HG03196 (cell line): Measurements from ENCODE around the gene NAA80.
"Not testable (repeated sequence)": the region's sequence is repeated elsewhere in the genome, so short reads cannot be mapped to it uniquely, and the experiment has no call there.

ENCODE experiments used
- ATAC-seq: cut with Tn5 transposase; IDR thresholded peaks from one replicate; pipeline ENCODE4 v1.9.1; 2021; ENCODE audit not compliant: unreplicated experiment

The NAA80 gene

DNA sequence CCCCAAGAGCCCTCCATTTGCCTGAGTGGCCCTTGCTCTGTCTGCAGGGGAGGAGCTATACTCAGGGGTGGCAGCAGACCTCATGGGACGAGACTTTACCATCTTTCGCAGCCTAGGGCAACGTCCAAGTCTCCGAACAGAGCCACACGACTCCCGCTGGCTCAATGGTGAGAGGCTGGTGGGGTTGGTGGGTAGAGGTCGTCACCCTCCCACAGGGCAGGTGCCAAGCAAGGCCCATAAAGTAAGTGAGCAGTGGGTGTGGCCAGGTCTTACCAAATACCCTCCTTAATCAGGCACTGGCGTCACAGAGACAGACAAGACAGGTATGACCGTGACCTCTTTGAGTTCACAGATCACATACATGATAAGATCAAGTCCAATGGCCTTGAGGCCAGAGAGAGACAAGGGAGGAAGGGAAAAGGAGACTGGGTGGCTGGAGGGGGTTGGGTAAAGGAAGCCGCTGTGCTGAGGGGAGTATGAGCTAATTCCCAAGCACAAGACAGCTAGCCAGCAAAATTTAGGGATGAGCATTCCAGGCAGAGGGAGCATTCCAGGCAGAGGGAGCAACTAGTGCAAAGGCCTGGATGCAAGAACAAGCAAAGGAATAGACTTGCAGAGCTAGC is 27.8 kb downstream of the NAA80 start:
- ATAC-seq = no peak

DNA sequence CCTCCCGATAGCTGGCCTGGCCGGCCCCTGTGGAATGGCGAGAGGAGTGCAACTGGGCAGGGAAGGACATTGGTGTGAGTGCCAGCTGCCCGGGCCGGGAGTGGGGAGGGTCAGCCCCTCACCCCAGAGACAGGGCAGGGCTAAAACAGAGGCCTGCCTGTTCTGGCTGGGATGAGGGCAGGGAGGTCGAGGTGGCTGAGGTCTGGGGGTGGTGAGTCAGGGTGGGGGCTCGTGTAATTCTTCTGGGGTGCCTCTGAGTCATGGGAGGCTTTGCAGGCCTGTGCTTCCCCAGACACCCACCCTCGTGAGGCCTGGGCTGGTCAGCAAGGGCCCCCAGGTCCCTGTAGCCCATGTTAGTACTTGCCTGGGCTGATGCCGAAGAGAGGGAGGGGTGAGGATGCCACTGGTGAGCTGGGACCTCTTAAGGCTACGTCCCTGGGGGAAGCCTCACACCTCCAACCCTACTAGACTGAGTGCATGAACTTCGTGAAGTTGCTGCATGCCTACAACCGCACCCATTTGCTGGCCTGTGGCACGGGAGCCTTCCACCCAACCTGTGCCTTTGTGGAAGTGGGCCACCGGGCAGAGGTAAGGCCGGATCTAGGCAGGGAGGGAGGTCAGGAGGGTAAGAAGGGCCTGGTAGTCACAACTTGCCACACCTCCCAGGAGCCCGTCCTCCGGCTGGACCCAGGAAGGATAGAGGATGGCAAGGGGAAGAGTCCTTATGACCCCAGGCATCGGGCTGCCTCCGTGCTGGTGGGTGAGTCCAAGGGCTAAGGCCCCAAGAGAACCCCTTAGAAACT is 28.6 kb downstream of the NAA80 start:
- ATAC-seq = no peak

DNA sequence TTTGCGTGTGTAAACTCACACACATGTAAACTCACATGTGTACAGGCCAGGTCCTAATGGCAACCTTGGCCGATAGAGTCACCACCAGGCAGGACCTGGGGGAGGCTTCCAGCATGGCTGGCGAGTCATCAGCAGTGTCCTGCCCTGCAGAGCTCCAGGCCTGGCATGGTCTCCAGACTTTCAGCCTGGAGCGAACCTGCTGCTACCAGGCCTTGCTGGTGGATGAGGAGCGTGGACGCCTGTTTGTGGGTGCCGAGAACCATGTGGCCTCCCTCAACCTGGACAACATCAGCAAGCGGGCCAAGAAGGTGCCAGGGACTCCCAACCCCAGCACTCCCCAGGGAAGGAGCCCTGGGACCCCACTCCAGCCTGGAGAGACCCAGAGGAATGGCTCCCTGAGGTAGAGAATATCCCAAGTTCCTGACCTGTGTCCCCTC is 29.2 kb downstream of the NAA80 start:
- ATAC-seq = no peak

DNA sequence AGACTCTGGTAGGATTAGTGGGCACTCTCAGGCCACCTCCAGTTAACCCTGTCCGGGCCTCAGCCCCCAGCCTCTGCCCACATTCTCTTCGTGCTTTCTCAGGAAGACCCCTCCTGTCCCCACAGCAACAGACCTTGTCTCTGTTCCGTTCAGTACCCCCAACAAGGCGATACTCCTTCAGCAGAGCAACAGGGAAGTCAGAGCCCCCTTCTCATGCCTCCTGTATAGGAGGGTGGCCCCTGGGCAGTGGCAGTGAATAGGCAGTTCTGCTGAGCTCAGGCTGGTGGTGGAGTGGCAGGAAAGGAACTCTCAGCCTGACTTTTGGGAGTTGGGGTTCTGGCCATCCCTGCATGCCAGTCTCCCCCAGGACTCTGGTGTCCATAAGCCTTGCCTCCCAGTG is 29.7 kb downstream of the NAA80 start:
- ATAC-seq = no peak

DNA sequence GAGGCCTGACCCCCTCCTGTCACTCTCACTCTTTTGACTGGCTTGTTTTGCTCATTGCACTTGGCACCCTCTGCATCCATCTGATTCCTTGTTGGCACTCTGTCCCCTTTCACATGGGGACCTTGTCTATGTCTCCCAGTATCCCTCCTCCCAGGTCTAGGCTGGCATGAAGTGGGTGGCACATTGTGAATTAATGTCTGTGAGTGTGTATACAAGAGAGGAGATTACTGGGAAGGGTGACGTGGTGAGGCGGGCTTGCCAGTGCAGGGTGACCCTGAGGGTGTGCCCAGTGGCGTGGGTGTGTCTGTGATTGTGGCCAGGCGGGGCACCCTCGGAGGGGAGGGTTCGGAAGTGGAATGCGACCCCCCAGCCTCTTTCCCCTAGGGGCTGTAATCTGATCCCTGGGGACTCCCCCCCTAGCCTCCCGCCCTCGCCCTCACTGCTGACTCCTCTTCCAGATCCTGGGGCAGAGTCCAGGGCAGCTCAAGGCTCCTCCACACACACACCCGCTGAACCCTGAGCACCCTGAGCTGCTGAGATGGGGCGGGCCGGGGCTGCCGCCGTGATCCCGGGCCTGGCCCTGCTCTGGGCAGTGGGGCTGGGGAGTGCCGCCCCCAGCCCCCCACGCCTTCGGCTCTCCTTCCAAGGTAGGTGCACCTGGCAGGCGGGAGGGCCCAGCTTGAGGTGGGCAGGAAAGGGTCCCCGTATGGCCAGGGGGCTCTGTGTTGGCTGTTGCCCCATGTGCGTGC is 30.3 kb downstream of the NAA80 start, which contains the start of gene SEMA3B:
Gene SEMA3B (plus strand): TSS at position 445 of the 749 bp plus-strand sequence. CDS start 94 bp downstream, at position 539.
- ATAC-seq = no peak

DNA sequence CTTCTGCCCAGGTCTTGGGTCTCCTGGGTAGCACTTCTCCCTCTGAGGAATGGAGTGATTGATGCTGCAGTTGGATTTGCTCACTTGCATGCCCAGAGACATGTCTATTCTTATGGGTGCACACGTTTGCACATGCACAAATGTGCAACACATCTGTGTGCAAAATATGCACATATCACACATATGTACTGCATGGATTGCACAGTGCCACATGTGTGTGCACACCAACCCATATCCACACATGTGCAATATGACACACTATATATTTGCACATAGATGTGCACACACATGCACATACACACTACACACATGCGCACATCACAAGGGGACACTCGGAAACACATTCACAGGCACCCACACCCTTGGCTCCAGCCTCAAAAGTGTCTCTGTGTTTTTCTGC is 30.9 kb downstream of the NAA80 start:
- no peak for ATAC-seq

DNA sequence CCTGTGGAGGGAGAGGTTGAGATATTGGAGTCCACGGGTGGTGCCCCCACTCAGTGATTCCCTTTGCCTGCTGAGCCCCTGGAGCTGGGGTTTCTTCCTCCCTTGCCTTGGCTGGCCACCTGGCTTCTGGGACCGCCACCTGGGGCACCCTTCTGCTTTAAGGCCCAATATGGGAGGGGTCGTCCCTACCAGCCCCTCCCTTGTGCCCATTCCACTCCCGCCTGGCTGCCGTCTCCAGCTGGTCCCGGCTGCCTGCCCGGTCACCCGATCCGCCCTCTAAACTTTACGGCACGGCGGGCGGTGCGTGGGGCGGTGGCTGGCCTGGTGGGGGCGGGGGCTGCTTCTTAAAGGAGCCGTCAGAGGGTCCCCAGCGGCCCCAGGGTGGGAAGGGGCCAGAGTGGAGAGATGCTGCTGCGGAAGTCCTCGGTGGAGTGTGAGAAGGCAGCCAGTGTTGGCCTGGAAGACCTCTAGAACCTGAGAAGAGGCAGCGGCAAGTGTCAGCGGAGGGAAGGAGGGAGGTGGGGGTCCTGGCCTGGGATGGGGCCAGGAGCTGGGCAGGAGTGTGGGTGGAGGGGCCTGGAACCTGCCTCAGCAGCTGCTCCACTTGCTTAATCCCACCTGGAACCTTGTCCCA is 31.8 kb downstream of the NAA80 start:
- ATAC-seq = no peak

DNA sequence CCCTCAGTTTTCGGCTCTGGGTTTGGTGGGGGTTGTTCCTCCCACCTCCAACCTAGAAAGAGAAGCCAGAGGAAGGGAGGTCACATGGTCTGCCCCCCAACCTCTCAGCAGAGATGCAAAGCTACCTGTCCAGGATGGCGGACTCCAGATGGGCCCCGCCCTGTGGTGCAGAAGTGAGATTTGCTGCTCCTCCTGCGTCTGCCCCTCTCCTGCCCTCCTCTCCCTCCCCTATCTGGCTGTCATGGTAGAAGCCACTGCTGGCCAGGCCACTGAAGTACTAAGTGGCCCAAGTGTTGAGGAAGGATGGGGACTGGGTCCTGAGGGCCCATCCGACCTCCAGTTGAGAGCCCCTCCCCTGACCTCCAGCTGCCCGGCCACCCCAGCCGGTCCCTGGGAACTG is 32.4 kb downstream of the NAA80 start:
- ATAC-seq = no peak

DNA sequence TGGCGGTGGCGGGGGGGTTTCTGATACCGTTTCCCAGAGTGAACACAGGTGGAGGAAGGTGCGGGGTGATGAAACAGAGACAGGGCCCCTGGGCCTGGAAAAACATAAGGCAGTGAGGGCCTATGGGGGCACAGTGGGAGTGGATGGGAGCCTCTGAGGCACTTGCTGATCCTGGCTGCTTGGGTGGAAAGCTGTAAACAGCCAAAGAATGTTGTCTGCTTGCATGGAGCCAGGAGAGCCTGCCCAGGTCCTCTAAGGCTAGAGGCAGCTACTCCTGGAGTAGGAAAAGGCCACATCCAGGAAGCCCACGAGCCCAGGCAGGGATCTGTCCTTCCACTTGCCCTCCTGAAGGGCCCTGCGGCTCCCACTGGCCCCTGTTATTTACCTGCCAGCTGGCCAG is 33.2 kb downstream of the NAA80 start:
- ATAC-seq = no peak

DNA sequence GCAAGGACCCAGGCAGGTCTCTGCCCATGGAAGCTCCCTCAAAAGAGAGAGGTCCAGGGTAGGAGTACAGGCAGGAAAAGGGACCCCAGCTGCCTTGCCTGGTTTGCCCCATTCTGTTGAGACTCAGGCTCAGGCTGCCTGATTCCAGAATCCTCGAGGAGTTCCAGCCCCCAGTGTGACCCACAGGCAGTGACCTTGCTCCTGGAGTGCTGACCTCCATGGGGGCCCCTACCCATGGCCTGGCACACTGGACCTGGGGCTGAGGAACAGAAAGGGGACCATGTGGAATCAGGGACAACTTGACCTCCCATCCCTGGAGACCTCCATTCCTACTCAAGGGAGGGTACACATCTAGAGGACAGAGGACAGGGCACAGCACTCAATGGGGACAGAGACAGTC is 33.6 kb downstream of the NAA80 start:
- no peak for ATAC-seq

DNA sequence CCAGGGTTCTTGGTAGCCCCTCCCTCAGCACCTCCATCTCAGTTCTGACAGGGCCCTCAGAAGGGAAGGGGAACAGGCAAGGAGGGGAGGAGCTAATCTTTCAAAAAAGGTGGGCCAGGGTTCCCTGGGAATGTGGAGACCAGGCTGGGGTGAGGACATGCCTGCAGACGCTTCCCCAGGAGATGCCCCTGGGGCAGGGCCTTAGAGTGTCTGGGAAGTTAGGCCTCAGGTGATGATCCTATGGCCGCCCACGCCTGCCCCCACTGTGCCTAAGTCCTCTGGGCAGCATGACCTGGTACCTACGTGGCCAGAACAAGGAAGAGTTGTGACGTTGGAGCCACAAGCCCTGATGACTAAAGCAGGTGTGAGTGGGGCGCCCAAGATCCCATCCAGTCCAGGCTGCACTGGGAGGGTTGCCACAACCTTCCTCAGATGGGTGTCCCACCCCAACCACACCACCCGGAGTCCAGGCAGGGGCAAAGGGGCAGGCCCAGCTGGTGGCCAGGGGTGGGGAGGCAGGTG is 34.2 kb downstream of the NAA80 start:
- ATAC-seq = no peak

DNA sequence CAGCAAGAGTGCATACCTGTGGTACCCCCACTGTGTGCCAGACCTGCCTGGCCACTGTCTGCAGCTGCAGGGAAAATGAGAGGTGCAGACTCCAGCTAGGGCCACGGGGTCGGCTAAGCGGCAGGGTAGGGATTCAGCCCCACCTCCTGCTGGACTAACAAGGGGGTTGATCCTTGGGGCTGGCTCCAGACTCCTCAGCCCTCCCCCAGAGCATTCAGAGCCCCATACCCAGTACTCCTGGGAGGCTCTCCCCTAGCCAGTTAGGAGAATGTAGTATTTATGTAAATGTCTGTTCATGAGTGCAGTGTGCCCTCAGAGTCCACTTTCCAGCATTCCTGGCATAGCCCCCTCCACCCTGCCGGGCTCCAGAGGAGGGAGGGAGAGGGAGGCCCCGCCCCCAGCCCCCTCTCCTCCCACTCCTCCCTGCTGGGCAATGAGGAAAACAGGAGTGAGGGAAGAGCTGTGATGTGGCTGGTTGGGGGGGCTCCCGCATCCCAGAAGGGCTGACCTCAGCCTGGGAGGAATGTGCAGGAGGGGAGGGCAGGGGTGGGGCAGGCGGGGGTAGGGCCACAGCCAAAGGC is 34.7 kb downstream of the NAA80 start:
- ATAC-seq = no peak

DNA sequence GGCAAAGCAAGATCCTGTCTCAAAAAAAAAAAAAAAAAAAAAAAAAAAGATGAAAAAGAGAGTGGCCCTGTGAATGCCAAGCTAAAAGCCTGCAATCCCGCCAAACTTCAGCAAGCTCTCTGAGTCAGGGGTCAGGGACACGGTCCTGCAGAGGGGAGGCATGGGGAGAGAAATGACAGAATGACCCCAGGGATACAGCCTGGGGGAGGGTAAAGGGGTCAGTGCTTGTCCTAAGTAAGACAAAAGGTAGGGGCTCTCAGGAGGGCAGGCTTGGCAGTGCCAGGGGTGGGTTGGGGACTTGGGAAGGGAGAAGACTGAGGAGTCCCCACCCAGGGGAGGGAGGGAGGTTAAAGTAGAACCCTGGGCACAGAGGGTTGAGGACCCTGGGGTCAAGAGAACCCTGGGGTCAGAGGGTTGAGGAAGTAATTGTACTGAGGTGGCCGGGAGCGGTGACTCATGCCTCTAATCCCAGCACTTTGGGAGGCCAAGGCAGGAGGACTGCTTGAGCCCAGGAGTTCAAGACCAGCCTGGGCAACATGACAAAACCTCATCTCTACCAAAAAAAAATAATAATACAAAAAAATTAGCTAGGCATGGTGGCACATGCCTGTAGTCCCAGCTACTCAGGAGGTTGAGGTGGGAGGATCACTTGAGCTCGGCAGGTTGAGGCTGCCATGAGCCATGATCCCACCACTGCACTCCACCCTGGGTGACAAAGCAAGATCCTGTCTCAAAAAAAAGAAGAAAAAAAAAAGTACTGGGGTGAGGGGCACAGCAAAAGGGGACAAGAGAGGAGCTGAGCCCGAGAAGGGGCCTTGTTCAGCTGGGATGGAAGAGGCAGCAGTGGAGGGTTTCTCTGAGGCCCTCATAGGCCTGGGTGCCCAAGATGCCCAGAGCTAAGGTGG is 35.5 kb downstream of the NAA80 start:
- ATAC-seq = no peak

DNA sequence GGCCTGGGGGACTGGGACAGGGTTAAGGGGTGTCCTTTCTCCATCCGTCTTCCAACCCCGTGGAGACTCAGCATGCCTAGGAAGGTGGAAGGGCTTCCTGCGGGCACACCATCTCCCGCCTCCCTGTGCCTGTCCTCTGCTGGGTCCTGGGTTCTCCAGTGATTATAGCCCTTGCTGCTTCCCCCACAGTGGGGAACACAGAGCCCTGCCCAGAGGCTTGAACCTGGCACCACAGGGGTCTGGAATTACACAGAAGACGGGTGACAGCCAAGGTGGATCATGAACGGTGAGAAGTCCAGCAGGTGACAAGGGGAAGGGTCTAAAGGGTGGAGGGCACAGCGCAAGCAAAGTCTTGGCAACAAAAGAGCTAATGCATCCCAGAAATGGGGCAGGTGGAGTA is 36.4 kb downstream of the NAA80 start:
- no peak for ATAC-seq

DNA sequence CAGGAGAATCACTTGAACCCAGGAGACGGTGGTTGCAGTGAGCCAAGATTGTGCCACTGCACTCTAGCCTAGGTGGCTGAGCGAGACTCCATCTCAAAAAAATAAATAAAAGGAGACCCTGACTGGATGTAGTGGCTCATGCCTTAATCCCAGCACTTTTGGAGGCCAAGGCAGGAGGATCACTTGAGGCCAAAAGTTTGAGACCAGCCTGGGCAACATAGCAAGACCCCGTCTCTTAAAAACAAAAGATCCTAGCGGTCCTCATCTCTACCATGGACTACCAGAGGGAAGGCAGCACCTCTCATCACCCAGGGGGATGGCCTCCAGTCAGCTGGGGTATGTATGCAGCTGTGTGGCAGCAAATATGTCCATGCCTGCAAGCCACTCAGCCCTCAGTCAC is 37.0 kb downstream of the NAA80 start:
- ATAC-seq = not testable (repeated sequence)

DNA sequence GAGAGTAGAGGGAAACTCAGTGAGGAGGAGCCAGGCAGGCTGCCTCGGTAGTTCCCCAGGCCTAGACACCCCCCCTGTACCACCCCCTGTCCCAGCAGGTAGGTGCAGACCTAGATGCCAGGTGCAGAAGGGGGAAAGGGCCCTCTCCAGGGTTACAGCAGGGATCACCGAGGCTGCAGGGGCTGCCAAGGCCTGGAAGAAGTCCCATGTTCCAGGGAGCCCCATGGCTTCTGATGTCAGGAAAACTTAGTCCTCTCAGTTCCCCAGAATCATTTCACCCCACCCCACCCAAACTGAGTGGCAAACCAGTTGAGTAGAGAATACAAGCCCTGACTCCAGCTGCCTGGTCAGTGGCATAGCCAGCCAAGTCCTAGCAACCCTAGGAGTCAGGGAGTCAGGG is 37.7 kb downstream of the NAA80 start:
- ATAC-seq = no peak

DNA sequence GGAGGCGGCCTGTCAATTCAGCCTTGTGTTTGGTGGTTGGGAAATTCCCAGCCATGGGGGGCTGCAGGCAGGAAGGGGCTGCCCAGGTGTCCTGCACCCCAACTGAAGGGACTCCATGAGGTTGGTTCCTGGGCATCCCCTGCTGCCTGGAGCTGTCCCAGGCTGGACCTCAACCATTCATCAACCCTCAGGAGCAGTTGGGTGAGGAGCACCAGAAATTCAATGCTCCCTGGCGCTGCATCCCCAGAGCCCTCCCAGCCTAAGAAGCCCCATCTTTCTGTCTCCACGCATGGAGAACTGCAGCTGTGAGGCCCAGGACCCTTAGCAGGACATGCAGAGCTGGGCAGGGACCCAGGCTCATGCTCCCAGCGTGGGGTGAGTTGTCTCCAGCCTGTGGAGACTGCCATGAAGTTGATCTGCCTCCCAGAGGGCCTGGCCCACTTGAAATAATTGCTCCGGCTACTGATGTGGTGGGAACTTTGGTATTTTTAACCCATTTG is 38.2 kb downstream of the NAA80 start:
- ATAC-seq = no peak

DNA sequence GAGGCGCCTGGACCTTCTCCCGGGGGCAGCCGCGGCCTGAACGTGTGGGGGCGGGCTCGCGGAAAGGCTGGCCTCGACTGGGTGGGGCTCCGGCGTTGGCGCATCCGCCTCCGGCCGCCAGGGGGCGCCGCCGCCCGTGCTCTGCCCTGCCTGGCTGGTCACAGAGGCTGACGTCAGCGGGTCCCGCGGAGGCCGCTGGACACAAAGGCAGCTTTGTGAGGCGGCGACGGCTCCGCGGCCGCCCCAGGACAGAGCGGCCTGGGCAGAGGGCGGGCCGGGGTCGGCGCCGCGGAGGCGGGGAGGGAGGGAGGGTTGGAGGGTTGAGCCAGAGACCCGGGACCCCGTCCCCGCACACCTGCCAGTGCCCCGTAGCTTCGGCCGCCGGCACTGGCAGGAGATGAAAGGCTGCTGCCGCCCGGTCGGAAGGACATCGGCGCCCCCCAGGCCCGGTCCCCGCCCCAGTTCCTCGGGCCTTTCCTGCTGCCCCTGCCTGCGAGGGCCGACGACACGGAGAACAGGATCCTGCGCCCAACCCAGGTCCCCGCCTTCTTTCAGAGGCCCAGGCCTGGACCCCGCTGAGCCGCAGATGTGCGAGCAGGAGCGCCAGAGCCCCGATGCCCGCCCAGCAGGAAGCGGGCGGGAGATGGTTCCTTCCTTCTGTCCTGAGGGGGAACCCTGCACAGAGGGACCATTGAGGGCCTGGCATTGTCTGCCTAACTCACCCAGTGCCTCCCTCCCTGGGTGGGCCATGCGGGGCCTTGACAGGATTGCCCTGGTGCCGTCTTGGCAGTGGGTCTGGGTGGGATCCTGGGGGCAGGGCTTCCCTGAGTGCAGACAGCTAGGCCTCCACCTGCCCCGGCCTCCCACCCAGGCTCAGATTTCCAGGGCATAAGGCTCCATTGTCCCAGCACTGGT is 38.9 kb downstream of the NAA80 start:
- ATAC-seq = peak; percentile 83
